NOMO-1 treated with dmso at 0.1 percent for 144 hours (cell line): ENCODE results near the gene NR2F6.

Experiments
- DNase-seq: peaks from one replicate; lab custom pipeline; 2025; ENCODE audit not compliant: unreplicated experiment; lab: John Stamatoyannopoulos, UW

NR2F6 gene

DNA sequence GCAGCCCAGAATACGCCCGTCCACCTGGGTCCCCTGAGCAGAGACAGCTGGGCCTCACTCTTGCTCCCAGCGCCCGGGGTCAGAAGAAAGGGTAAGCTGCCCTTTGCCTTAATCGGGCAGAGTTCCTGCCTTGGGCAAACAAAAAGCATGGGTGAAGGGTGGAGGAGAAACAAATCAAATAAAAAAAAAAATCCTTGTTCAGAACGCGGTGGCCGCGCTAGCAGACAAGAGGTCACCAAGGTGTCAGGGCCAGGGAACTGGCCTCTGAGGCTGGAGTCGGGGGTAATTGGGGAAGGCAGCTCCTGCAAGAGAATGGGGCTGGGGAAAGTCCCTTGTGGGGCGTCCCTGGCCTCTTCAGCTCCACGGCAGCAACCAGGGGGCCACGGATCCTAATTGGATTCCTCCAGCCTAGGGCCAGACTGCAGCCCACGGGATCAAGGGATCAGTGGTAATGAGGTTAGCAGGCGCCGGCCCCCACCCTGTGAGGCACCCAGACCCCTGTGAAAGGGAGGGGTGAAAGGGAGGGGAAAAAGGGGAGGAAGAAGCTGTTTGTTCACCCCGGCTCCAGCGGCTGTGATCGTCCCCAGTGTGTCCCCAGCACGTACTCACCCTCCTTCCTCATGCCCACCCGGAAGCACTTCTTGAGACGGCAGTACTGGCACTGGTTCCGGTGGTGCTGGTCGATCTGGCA is 5.5 kb downstream of the NR2F6 start:
- no peak for DNase-seq

DNA sequence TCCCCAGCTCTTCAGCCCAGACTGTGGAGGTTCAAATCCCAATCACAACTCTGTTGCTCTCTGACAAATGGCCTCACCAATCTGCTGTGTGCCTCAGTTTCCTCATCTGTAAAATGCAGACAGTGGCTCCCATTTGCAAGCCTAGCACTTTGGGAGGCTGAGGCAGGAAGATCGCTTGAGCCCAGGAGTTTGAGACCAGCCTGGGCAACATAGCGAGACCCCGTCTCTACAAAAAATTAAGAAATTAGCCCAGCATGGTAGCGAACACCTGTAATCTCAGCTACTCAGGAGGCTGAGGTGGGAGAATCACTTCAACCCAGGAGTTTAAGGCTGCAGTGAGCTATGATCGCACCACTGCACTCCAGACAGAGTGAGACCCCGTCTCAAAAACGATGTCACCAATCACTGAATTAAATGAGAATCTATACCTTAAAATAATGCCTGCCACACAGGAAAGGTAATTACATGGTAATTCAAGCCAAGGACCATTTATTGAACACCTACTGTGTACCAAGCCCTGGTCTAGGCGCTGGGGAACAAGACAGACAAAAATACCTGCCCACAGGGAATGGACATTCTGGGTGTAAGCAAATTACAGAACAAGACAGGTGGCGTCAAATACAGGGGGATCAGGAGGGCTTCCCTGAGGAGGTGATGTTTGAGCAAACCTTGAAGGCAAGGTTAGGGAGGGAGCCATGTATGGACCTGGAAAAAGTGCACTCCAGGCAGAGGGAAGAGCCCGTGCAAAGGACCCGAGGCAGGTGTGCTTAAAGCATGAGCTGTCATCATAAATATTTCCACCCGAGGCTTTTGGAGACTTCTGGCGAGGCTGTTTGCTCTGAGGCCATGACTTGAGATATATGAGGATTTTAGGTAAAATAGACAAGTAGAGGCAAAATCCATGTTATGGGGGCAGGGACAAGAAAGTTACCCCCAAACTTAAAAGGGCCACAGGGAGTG is 7.7 kb downstream of the NR2F6 start:
- no peak for DNase-seq

DNA sequence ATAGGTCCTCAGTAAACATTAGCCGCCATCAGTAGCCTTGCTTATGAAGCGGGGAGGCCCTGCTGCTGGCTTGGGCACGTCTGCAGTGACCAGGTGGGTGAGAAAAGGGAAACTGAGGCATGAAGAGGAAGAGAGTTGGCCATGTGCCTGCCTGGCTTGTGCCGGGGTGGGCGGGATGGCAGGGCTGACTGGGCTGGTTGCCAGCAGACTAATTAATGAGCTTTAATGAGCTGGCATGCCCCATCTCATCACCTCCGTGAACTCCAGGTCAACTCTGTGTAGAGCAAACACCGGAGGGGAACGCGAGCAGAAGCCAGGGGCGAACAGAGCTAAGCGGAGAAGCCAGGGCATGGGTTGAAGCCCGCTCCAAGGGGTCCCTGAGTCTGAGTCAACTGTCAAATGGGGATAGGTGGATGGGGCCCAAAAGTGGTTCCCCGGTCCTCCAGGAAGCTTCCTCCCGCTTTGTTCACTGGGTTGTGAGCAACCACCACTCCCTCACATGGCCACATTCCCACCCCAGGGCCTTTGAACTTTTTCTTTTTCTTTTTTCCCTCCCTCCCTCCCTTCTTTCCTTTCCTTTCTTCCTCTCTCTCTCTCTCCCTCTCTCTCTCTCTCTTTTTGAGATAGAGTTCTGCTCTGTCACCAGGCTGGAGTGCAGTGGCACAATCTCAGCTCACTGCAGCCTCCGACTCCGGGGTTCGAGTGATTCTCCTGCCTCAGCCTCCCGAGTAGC is 8.7 kb downstream of the NR2F6 start:
- DNase-seq, result no peak

DNA sequence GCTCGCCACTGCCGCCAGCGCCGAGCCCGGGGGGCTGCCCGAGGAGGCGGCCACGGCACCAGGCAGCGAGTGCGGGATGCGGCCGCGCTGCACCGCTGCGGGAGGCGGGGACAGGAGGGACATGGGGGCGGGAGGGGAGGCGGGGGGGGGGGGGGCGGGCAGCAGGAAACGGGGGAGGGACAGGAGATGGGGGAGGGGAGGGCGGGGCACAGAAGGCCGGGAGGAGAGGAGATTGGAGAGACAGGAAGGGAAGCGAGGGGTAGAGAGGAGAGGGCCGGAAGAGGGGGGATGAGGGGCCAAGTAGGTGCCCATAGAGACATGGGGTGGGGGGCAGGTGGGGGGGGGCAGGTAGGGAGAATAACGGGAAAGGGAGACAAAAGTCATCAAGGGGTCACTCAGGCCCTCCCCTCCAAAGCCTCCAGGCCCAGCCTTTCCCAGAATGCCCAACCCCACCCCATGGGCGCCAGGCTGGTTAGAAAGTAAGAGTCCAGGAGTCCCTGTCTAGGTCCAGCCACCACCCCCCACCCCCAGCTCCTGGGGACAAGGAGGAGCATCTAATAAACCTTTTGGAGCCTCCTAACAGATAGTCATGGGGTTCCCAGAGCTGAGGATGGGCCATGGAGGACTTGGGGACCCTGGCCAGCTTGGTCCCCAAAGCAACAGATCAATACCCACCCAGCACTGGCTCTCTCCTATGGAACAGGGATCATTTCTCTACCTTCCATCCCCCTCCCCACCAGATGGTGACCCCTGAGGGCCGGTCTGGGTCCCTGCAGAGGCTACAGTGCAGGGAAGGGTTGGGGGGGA is 9.5 kb downstream of the NR2F6 start:
- DNase-seq, result no peak

DNA sequence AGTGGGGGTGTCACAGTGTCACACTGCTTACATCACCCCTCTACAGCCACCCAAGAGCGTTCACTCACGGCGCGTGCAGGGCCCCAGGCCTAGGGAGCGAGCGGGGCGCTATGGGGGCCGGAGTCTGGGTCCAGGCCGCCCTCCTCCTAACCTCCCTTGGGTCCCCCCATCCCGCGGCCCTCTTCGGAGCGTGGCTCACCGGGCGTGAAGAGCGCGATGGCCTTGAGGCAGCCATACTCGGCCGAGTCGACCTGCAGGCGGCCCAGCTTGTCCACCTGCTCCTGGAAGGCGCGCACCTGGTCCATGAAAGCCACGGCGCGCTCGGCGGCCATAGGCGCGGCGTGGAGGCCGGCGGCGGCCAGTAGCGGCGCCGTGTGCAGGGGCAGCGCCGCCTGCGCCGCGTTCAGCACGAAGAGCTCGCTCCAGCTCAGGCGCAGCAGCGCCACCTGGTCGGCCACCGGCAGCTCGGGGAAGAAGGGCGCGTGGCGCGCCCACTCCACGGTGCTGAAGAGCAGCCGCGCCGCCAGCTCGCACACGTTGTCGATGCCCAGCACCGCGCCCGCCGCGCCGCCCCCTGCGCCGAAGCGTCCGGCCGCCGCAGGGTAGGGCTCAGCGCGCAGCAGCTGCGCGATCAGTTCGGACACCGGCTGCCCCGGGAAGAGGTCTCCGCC is 10.3 kb downstream of the NR2F6 start:
- no peak for DNase-seq

DNA sequence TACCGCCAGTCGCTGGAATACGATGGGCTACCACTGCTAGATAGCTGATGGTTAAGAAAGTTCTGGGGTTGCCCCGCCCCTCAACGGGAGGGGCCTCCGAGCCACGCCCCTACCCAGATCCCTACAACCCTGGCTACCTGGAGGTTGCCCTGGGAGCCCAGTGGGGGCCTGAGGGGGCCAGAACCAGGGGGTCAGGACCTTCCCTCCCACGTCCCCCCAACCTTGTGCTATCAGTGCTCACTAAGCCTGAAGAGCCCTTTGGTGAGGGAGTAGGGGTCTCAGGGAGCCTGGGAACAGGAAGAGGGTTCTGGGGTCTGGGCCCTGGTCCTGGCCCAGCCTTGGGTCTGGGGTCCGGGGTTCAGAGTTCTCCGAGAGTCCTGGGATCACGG is 10.8 kb downstream of the NR2F6 start:
- no peak for DNase-seq

DNA sequence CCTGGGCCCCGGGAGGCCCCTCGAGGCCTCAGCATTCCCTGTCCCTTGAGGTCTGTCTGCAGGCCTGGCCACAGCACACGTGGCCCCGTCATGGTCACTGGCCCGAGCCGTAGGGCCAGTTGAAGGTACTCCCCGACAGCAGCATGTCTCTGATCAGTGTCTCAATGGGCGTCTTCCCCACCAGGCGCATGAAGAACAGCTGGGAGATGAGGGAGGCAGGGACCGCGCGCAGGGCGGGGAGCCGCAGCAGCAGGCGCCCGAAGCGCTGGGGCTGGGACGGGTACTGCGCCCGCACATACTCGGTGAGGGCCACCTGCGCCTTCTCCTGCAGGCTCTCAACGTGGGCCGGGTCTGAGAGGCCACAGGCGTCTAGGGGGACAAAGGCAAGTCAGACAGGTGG is 13.5 kb downstream of the NR2F6 start:
- no peak for DNase-seq

DNA sequence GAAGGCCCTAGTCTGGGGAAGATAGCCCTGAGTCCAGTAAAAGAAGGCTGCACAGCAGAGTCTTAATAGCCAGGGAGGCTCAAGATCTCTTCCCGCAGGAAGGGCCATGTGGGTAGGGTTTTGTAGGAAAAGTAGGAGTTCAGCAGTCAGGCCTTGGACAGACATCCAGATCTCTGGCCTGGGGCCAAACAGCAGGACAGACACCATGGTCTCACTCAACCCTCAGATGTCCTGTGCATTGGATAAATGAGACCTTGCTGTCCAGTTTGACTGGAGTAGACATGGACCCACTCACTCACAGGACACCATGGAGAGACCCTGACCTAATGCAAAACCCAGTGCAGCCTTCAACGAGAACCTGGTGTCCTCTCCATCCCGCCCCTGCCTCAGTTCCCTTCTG is 15.8 kb downstream of the NR2F6 start:
- DNase-seq, result no peak

DNA sequence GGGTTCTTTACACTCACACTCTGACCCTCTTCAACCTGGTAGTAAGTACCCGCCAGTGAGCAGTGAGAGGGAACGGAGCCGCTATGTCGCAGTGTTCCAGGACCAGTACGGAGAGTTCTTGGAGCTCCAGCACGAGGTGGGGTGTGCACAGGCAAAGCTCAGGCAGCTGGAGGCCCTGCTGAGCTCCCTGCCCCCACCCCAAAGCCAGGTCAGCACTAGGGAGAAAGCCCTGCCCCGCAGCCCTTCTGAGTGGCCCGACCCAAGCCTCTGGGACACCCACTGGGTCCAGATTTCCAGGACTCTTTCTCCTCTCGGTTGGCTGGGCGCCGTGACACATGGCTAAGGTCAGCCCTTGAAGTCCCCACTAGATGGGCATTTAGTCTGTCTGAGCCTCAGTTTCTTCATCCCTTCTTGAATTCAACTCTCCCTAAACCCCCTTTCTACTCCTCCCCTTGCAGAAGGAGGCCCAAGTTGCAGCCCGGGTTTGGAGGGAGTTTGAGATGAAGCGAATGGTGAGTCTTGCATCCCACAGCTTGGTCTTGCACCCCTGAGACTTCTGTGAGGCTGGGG is 17.8 kb downstream of the NR2F6 start:
- no peak for DNase-seq

DNA sequence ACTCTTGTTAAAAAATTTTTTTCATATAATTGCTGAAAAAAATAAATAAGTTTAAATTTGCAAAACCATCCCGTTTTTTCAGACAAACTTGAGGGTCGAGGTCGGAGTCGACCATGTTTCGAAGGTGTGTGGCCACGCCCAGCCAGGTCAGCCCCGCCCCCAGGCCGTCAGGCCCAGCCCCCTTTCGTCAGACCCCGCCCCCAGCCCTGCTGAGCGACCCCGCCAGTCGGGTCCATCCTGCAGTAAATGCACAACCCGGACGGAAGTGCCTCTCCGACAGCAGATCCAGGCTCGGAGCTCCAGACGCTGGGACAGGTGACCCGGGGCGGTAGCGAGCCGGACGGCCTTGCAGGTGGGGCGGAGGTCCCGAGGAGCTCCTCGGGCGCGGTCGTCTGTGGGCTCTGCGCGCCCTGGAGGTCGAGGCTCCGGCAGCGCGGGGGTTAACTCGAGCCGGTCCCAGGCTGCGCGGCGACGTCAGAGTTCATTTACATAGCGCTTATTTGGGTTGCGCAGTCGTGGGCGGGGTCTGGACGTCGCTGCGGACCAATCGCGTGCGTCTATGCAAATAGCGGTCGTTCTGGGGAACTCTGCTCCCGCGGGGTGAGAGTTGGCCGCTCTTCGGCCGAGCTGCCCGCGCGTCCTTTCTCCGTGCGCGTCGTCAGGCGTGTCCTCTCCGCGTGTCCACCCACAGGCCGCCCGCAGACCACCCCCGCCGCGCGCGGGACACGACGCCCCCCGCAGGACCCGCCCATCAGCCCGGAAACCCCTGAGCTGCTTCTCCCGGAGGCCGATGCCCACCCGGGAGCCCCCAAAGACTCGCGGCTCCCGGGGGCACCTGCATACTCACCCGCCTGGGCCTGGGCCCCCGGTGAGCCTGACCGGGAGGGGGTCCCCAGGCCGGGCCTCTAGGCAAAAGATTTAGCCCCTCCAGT is 19.5 kb downstream of the NR2F6 start, which contains the start of gene OCEL1:
Gene OCEL1 (plus strand): TSS at position 225 of the 932 bp plus-strand sequence. CDS start 22 bp downstream, at position 247.
- peak; percentile 98 for DNase-seq

DNA sequence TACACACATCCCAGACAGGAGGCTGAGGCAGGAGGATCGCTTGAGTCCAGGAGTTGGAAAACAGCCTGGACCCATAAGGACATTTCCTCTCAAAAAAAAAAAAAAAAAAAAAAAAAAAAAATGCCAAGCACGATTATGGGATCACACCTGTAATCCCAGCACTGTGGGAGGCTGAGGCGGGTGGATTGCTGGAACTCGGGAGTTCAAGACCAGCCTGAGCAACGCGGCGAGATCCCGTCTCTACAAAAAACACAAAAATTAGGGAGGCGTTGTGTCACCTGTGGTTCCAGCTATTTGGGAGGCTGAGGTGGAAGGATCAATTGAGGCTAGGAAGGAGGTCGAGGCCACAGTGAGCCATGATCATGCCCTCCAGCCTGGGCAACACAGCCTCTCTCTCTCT is 20.7 kb downstream of the NR2F6 start:
- no peak for DNase-seq

DNA sequence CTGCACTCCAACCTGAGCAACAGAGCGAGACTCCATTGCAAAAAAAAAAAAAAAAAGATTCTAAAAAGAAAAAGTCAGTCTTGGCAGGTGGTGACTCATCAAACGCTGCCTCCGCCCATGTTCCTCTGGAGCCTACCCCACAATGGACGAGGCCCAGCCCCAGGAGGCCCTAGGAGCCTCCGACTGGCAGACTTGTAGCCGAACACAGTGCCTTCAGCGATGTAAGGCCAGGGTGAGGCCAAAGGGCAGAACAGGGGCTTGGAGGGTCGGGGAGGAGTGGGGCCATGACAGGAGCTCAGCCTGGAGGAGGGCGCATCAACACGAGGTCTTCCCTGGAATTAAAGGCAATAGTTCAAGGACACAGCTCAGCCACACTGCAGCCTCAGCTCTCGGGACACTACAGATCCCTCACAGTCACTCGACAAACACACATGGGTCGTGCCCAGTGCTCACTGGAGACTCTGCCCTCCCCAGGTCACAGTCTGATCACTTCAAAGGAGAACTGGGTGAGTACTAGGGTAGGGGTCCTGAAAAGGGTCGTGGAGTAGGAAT is 25.4 kb downstream of the NR2F6 start:
- DNase-seq, result peak; percentile 53

DNA sequence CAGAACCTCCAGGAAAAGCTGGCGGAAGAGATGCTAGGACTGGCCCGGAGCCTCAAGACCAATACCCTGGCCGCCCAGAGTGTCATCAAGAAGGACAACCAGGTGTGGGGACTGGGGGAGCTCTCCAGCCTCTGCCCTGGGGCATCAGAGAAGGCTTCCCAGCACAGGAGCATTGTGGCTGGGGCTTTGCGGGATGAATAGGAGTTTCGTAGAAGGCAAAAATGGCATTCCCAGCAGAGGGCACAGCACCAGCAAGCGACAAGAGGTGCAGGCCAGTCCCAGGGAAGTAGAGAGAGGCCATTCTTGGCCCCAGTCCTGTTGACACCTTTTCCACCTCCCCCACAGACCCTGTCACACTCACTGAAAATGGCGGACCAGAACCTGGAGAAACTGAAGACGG is 26.4 kb downstream of the NR2F6 start:
- DNase-seq, result no peak

DNA sequence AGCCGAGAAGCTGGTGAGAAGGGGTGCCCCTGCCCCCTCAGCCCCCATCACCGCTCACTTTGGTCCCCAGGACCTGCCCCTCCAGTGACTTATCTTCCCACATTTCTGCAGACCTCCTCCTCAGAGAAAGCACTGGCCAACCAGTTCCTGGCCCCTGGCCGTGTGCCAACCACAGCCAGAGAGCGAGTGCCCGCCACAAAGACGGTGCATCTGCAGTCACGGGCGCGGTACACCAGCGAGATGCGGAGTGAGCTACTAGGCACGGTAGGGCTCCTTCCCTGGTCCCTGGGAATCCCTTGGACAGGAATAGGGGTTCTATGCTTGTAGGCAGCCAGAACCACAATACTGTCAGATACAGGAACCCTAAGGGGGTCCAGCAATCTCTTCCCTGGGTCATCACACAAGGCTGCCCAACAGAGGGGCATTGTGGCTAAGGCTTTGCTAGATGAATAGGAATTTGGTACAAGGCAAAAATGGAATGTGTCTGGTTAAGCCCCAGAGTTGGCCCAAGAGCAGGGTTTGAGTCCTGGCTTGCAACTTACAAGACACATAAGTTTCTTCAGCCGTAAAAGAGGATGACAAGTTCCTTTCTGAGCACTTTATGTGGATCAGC is 29.6 kb downstream of the NR2F6 start:
- DNase-seq, result no peak

DNA sequence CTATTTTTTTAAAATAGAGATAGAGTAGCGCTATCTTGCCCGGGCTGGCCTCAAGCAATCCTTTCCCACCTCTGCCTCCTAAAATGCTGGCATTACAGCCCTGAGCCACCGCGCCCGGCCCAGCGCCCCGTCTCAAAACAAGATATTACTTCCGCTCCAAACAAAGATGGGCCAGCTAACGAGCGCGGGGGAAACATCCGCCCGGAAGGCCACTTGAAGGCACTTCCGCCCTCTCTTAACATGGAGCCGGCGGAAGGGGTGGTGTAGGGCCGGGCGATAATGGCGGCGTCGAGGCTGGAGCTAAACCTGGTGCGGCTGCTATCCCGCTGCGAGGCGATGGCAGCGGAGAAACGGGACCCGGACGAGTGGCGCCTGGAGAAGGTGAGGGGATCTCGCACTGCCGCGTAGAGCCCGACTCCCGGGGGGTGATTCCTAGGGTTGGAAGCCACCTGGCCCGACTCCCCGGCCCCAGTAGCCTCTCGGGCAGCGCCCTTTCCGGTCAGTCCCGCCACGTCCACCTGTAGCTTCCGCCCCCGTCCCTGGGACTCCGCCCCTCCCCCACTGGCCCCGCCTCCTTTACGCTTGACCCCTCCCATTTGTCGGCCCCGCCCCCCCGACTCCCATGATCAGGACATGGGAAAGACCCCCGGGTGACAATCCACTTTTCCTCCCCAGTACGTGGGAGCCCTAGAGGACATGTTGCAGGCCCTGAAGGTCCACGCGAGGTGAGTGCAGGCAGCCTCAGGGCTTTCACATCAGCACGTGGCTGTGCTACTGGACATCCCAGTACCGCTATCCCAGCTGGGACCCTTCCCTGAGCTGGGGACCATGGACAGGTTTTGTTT is 30.4 kb downstream of the NR2F6 start, which contains the start of gene USE1:
Gene USE1 (plus strand): TSS at position 231 of the 845 bp plus-strand sequence. CDS start 49 bp downstream, at position 280.
- DNase-seq, result peak; percentile 94

DNA sequence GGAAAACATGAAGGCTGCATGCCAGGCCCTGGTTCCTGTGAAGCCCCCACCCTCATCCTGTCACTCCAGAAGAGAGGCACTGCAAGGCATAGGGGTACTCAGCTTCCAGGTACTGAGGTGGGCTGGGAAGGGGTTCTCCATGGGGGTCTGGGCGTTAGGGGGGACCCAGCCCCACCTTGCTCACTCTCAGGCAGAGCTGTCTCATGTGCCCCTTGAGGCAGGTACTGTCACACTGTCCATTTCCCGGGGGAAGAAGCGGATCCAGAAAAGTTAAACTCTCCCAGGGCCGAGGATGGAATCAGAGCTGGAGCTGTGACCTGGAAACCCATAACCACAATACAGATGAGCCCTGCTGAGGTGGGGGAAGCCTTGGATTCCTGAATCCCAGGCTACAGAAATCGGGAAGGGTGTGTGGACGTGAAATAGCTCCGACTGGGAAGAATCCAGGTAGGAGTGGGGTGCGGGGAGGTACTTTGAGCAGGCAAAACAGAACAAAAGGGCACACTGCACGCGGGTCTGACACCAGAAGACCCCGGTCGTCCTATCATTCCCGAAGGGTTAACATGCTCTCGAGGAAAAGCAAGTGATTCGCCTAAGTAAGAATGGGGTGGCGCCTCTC is 31.1 kb downstream of the NR2F6 start:
- DNase-seq, result no peak

DNA sequence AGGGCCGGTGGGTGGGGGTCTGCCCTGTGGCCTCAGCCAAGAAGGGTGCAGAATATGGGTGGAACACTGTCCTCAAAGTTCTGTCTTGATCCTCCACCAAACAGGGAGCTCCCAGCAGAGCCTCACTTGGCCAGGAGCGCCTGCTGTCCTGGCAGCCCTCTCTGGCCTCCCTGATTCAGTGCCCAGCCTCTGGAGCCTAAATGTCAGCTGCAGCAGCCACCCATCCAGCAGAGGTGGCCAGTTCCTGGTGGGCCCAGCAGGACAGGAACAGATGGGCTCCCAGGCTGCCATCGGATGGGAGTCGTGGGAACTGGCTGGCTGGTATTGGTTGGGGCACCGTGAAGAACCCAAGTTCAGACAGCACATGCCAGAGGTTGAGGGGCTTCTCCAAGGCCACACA is 32.4 kb downstream of the NR2F6 start:
- no peak for DNase-seq
